ENCODE results near the gene BCAS3.

DNA sequence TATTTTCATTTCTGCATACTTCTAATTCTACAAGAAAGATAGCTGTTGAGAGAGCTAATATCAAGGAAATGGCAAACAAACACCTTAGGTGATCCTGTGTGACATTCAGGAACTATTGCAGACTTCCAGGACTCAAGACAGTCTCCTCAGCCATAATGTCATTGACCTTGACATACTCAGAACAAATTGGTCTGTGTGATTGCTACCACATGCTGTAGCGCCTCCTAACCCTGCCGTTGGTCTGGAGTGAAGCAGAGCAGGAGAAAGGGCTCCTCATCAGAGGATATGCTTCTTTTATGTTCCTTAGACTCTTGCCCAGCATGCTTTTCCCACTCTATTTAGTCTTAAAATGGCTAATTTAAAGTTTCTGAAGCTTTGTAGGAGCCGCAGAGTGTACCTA is 527.8 kb downstream of the BCAS3 start:
- TF ChIP-seq SPI1 (IDR thresholded peaks at IDR 0.05; ENCODE audit: low read depth, low read length) (no peak), POLR2A (IDR thresholded peaks at IDR 0.05; ENCODE audit: low read depth, low read length) (no peak), POLR2AphosphoS5 (IDR thresholded peaks at IDR 0.05; ENCODE audit: low read depth, low read length) (no peak), POU2F2 (IDR thresholded peaks at IDR 0.05; ENCODE audit: low read depth, low read length) (no peak), TAF1 (IDR thresholded peaks at IDR 0.05; ENCODE audit: low read depth, low read length) (no peak), PAX5 (IDR thresholded peaks at IDR 0.05; ENCODE audit: insufficient read depth, low read length, severe bottlenecking) (no peak)
